HG02610 (cell line): ENCODE data around the gene APBA2.

Source experiments
- ATAC-seq: cut with Tn5 transposase; IDR thresholded peaks from one replicate; pipeline ENCODE4 v1.9.1; 2021; ENCODE audit warnings: mild to moderate bottlenecking, moderate library complexity; ENCODE audit not compliant: unreplicated experiment

APBA2 gene

DNA sequence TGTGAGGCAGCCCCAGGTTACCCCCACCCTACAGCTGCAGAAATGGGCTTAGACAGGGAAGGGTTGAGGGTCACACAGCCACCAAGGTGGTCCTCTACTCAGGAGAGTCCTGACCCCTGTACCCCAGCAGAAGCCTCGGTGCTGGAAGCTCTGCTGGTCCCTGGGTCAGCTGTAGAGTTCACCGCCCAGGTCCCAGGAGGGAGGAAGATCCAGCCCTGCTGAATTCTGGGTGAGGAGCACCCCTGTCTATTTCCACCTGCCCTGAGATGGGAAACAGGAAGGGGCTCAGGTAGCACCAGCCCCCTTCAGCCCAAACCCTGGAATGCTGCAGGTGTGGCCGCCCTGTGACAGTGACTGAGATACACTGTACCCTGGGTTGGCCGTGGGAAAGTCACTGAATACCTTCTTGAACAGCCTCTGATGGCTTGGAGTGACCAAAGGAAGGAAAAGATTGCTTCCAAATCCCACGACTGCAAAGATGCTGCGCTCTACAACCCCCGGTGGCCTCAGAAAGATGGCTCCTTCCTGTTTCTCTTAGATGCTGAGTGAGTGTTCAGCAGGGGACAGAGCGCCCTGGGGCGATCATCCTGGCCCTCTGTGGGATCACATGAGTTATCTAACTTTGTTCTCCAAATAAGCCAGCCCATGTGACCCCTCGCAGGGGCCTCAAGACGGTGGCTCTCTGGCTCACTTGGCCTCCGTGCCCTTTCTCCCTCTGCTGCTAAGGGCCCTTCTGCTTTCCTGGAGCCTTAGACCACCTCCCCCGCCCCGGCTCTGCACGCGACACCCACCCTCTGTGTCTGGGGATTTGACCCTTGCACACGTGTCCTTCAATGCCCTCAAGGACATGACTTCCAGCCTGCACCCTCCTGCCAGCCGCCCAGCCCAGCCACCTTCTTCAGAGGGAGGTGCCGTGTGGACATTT, 242.0 kb downstream of the APBA2 start:
- ATAC-seq: no peak

DNA sequence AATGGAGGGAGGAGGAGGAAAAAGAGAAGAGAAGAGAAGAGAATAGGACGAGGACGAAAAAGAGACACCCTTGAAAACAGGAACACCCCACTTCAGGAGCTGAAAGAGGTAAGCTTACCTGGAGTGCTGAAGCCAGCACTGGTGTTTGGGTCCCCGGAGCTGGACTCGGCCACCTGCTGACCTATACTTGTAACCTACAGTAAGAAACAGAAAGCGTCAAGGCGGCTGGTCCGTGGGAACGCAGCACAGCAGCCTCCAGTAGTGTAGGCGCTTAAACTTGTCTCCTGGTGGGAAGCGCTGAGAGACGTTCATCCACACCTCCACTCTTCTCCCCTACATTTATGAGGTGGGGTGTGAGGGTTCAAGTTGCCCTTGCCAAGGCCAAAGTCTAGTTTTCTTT, 242.9 kb downstream of the APBA2 start:
- ATAC-seq: no peak

DNA sequence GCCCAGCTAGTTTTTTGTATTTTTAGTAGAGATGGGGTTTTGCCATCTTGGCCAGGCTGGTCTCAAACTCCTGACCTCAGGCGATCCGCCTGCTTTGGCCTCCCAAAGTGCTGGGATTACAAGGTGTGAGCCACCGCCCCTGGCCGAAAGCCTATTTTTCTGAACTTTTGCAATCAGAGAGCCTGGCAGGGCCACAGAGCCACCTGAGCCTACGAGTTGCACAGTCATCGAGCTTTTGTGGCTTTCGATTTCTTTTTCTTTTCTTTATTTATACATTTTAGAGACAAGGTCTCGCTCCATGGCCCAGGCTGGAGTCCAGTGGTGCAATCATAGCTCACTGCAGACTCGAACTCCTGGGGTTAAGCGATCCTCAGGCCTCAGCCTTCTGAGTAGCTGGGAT, 243.4 kb downstream of the APBA2 start:
- ATAC-seq: no peak

DNA sequence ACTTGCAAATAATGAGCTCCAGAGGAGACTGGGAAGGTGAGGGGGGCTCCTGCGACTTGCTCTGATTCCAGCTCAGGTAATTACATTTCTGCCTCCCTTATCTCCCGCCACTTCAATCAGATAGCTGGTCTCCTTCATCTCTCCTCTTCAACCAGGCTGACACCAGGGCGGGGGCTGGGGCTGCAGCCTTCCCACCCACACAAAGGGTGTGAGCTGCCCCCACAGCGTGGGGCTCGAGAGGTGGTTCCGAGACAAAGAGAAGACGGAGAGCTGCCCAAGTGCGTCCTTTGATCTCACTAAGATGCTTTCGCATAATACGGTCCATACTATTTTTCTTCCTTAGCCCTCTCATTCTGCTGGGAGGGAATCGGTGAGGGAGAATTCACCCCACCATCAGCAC, 244.2 kb downstream of the APBA2 start:
- ATAC-seq: no peak

DNA sequence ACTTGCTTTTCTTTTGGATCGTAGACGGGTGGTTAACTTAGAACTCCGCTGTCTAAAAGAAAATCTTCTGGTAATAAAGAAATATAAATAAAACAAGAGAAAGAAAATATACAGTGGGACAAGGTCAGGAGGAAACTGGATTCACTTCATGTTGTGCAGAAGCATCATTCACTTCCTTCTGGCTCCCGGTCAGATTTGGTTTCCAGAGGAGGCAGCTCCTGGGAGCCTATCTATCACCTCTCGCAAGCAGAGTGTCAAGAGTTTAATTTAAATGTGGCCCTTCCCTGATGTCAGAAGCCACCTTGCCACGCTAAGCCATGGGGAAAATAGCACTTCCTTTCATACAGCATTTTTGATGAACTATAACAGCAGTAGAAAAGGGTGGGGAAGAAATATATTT, 244.7 kb downstream of the APBA2 start:
- no peak for ATAC-seq

DNA sequence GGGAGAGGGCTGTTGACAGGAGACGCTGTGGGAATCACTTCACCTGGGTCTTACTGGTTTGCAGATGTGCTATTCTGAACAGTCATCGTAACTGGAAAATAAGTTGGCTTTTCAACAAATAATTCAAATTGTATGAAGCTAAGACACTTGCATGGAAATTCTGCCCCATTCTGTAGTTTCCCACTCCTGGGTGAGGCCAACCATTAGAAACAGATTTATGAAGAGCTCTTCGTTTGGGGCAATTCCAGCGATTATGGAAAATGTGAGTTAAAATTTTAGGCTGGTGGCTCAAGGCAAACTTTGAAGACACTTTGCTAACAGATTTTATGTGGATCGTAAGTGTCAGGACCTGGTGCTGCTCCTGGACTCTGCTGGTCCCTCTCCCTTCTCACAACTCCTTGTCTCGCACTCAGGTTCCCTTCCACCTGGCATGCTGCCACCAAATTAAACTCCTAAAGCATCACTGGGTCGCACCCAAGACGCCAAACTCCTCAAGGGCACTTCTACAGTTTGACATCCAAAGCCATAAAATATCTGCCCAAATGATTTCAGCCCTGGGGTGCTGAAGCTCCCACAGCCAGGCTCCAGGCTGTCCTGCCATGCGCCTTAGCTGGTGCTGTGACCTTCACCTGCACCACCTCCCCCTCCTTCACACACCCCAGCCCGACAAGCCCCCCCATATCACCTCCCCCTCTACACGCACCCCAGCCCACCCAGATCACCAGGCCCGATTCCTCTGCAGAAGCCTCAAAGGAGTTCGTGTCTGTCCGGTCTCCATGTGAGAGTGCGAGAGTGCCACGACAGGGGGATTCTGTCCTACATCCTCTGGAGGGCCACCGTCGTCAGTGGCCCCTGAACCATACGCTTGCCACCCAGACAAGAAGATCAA, 245.4 kb downstream of the APBA2 start:
- no peak for ATAC-seq

DNA sequence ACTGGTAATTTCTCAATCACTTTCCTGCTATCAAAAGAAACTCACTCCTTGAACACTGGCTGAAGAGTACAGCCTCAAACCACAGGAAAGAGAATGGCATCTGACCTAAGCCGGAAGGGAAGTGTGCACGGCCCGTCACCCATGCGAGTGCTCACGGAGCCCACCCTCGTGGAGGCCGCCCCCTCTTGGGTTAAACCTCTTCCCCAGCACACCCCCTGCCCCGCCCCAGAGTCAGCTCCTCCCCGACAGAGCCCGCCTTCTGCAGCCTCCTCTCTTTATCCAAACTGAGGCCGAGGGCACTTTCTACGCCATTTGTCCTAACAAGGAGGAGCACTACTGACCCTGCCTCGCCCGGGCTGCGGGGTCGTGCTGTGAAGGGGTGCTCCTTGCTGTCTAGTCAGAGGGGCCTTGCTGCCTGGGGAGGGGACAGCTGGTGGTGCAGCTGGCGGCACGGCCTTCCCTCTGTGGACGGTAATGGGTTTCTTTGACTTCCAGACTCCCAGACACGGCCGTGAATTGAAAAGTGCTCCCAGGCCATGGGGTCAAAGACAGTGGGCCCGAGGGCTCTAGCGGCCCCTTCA, 246.2 kb downstream of the APBA2 start:
- no peak for ATAC-seq

DNA sequence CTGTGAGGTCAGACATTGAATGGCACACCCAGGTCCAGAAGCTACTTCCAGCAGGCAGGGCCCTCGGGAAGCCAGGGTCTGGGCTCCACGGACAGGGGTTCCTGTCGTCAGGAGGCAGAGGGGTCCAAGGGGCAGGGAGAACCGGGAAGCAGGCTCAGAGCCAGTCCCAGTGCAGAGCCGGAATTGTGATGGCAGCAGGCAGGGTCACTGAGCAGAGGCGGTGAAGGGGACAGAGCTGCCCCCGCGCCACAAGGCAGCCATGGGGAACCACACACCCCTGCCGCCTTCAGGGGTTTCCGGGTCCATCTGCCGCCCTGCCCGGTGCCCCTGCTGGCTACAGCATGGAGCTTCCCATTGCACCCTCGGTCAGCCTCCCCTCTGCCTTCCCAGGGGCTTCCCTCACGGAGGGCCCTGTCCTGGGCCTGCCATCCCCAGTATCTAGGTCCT, 247.0 kb downstream of the APBA2 start:
- no peak for ATAC-seq

DNA sequence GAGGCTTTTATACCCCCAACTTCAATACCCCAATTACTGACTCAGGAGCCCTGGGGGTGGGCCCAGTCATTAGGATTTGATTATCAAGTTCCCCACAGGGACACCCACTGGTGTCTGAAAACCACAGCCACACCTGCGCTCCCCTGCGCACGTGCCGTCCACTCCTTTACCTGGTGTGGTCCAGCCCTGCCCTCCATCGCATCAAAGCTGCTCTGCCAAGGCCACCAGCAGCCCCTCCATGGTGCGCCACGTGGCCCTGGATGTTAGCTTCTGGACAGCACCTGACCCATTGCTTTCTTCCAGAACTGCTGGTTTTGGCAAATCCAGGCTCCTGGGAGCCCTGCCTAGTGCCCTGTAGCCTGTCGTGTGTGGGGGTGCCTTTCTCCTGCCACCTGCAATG, 247.5 kb downstream of the APBA2 start:
- no peak for ATAC-seq

DNA sequence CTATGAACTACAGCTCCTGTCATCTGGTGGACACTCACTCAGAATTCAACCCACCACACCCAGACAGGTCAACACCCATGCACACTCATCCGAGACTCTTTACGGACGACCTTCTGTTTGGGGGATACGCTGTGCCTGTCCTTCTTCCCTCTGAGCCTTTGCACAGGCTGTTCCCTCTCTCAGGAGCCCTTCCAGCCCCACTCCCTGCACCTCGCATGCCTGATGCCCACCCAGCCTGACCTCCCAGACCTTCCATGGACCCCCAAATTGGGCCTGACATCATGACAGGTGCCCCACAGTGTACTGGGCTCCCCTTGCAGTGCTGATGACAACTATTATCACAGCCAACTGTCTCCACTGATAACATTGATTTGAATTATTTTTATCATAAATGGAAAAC, 248.0 kb downstream of the APBA2 start:
- no peak for ATAC-seq

DNA sequence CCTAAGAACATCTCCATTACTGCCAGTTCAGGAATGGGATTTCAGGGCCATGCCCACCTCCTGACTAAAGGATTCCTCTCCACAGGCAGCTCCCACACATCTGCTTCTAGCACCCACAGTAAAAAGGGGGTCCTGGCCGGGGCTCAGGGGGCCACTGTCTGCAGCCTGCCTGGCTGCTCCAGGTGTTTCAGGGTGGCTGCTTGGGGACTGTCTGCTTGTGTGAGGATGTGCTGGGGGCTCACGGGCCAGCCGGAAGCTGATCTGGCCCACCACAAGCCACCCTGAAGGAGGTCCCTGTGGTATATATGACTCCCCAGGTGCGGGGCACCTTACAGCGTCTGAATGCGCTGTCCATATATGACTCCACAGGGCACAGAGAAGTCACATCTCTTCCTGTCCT, 248.5 kb downstream of the APBA2 start:
- ATAC-seq: no peak

DNA sequence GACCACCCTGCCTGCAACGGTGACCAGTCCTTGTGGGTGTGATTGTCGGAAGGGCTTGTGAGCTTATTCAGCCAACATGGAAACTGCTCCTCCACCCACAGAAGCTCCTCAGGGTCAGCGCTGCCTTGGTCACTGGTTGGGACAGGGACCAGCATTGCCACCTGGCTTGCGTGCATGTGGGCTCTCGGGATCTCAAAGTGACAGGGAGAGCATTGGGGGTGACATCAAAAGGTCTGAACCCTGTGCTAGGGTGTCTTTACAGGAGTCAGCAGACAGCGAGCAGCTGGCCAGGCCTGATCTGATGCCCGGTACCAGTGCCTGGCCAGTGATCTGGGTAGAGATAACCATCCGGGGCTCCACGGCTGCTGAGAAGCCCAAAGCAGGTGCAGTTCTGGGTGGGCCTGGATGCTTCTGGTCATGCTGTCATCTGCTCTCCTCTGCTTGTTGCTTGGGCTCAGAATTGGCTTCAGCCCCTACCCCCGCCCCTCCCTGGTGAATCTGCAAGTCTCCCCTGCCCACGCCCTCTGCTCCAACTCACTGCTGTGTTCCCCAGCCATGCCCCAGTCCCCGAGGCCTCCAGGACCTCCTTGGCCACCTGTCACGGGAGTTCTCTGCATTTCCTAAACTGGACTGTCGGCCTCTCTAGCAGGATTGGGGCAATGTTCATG, 249.0 kb downstream of the APBA2 start:
- ATAC-seq: no peak

DNA sequence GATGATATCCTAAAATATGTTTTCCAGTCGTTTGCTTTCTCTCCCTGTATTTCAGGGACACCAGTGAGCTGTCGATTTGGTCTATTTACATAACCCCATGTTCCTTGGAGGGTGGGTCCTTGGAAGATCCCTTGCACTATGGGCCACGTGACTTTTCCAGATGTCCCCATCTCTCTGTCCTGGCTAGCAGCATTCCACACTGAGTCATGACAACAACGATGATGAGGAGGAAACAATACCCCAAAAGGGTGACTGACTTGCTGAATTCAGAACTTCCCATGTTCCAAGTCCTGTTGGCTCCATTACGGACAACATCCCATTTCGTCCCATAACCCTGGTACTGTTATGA, 249.5 kb downstream of the APBA2 start:
- ATAC-seq: no peak

DNA sequence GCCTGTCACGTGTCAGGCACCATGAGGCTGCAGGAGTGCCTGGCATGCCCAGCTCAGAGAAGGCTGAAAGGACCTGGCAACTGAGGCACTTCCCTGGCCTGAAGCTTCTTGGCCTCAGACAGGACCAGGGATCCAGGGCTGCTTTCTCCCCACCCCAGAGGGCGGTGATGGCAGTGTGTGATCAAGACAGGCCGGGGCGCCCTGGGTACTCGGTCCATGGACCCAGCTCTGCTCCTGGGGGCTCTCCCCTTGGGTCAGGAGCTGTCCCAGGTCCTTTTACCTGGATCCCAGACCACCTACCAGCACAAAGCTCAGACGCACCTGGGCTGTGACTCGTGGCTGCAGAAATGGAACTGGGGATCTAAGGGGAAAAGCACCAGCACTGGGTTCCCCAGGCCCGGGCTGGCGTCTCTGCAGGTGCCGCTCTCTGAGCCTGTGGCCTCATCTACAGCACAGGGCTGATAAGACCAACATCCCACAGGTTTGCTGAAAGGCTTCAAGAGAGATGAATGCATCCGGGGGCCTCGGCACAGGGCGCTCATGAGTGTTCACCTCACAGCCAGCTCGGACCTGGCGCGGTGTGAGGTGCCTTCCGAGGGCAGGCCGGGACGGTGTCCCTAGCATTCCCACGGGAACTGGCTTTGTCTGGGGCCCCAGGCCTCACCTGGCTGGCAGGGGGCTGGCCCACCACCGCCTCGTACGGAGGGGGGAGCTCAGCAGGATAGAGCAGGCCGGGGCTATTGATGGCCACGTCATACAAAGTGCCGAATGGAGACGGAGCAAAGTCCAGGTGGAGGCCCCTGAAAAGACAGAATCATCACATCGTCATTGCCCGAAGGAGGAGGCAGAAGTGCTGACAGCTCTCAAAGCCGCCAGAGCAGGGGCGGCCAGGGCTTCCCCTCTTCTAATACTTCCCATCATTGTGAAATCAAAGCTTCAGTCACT, 250.2 kb downstream of the APBA2 start:
- no peak for ATAC-seq

DNA sequence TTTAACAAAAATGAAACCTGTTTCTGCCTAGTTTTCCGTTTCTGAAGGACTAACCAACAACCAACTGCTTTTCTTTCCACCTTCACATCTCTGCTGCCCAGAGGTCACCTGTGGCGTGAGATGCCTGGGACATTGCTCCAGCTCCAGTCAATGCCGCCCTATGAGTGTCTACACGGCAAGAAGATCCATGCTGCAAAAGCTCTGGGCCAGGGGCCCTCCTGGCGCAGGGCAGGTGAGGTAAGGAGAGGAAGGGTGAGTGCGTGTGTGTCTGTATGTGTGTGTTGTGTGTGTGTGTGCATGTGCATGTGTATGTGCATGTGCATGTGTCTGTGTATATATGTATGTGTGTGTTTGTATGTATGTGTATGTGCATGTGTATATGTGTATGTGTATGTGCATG, 252.5 kb downstream of the APBA2 start:
- no peak for ATAC-seq

DNA sequence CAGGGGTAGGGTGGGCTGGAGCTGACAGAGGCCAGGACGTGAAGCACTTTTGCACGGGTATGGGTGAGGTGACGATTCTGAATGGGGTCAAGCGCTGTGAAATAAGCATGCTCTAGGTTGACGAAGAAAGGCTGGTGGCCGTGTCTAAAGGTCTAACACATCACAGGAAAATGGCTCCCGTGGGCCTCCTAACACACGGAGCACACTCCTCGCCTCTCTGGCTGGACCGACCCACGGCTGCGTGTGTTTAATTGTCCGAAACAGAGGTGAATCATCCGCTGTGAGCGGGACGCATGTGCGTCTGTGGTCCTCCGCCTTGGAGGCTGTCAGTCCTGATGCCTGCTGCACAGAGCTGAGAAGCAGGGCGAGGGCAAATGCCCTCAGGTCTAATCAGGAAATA, 253.3 kb downstream of the APBA2 start:
- ATAC-seq: no peak

DNA sequence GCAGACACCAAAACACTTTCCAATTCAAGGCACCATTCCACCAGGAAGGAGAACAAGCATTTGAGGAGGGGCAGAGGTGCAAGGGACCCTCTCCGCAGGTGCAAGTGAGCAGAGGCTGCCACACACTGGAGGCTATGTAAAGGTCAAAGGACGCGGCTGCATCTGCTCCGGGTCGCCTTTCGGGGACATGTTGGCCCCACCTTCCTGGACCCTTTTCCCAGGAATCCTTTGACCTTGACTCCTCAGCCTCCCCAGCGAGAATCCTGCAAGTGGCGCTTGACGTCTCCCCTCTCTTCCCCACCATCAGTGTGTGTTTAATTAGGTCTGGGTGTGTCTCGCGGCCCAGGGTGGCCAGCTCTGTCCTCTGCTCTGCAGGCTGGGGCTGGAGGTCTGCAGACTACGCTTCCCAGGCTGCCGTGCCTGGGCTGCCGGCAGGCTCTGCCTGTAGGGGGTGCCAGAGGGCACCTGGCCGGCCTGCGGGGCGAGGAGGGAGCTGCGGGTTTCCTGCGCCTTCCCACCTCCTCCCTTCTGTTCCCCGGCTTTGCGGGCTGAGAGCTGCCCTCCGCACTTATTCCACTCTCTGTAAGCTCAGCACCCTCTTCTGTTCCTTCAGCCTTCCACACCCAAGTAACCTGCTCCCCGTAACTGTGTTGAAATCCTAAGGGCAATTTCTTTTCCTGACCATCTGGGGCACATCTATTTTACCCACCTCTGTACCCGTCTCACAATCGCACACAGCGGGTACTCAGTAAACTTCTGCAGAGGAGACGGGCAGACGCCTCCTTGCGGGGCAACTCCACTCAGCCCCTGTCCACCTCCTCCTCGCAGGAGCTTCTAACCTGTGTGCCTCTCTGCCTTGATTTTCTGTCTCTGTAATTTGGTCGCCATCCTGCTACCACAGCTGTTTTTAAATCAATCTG, 254.0 kb downstream of the APBA2 start:
- peak; percentile 51 for ATAC-seq

DNA sequence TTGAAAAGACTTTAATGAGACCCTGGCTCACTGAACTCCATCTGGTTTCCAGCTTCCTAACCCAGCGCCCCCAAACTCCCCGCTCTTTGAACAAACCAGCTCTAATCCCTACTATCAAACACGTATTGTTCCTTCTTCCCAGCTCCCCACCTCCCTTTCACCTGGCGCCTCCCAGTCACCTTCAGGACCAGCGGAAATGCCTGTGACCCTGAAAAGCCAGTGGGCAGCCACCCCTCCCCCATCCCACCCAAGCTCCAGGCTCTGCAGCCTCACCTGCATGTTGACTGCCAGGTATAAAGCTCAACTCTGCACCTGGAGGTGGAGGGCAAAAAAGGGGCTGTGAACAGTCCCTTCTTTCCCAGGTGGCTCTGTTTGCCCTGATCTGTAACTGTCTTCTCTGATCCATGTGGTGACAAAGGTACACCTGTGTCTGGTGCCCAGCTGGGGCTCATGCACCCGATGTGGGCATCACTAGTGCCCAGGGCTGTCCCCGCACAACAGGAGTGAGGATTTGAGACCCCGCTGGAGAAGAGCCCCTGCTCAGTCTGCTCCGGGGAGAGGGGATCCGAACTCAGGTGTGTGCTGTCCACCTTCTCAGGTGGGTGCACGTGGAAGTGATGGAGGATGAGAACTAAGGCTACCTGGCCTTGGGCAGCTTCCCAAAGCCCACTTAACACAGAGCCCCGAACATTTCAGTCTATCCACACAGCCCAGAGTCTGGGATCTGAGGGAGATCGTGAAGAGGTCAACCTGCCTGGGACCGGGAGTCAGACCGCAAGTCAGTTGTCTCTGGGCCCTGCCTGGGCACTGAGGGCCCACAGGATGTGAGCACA, 254.9 kb downstream of the APBA2 start:
- ATAC-seq: no peak
